Activated T-helper 1 cell treated with Interleukin-2 at 50 U/mL for 16 hours (primary cell): ENCODE results near the gene ITPR1.

Source experiments
- DNase-seq: peaks from one replicate; pipeline ENCODE4 v3.0.0-alpha.2; 2020; ENCODE audit warnings: low read depth

Gene ITPR1

DNA sequence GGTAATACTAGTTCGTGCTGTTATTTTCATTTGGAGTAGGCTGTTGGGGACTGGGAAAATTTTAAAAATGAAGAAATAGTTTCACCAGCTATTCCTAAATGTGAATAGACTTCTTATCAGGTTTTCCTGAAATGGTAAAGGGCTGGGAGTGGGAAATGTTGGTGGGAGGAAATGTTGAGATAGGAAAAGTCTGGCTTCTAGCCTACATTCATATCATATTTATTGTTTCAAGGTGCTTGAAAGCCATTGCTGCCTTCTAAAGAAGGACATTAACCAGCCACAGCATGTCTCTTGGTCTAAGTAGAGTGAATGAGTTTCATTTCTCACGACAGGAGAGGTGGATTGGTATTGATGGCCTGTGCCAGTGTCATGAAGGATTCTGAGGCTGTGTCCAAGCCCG is 288.9 kb downstream of the ITPR1 start:
- no peak for DNase-seq

DNA sequence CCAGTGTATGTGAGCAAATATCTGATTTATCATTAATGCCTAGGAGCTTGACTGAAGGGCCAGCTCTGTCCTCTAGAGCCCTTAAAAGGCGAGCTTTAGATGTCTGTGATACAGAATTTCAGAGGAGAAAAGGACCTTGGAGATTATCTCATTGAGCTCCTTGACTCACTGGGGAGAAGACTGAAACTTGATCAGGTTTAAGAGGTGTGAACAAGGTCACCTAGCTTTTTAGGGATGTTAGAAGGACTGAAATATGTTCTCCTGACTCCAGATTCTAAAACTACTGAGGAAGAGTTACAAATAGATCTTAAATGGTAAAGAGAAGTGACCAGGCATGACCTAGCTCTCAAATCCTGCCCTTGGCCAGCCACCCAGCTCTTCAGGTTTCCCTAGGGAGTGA is 292.4 kb downstream of the ITPR1 start:
- DNase-seq, result no peak

DNA sequence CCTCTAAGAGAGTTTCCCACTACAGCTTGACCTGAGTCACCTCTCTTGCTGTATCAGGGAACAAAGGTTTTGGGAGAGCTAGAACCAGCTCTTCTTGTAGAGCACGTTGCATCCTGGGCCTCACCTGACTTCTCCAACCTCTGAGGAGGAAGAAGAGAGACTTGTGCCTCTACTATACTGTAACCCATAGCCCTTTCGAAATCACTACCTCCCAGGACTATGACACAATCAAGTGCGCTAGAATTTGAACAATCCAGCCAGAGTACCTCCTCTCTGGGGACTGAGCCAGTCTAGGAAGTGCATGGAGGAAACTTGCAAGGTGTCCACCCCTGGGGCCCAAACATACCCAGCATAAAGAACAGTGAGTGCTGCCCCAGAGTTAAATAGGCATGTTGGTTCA is 293.3 kb downstream of the ITPR1 start:
- DNase-seq, result no peak

DNA sequence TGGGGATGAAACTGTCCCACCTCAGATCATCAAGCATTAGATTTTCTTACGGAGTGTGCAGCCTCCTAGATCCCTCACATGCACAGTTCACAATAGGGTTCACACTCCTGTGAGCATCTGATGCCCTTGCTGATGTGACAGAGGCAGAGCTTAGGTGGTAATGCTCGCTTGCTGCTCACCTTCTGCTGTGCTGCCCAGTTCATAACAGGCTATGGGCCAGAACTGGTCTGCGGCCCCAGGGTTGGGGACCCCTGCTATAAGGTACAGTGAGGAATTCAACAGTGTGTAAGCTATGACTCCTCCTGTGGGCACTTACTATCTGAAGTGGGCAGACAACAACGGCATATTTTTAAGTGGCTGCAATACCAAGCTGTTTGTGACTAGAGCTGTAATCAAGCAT is 298.2 kb downstream of the ITPR1 start:
- DNase-seq, result no peak

DNA sequence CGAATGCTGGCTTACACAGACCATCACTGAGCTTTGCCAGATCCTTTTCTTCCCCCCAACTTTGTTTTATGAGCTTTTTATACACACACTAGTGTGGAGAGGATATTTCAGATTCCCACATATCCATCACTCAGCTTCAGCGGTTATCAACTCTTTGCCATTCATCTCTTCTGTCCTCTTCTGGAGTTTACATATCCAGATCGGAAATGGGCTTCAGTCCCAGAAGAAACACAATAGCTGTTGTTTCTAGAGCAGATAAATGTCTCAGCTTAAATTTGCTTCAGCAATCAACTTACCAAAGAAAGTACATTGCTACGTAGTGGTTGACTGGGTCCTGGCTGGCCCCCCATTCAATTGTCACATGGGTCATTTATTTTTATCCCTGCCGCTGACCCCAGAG is 300.2 kb downstream of the ITPR1 start:
- no peak for DNase-seq

DNA sequence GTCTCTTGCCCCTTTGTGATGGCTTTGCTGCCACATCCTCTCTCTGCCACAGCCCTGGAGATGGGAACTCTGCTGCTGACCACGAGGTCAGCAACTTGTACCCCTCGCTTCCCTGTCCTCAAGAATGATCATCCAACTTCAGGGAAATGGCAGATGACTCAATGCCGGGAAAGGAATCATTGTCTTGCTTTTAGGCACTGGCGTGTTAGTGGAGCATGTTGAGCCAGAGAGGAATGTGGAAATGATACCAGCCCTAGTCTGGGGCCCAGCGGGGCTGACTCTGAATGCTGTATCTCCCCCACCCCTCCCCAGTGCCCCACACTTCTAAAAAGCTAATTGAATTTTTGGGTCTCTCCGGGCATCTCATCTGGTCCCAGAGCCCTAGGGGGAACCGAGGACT is 301.2 kb downstream of the ITPR1 start:
- no peak for DNase-seq

DNA sequence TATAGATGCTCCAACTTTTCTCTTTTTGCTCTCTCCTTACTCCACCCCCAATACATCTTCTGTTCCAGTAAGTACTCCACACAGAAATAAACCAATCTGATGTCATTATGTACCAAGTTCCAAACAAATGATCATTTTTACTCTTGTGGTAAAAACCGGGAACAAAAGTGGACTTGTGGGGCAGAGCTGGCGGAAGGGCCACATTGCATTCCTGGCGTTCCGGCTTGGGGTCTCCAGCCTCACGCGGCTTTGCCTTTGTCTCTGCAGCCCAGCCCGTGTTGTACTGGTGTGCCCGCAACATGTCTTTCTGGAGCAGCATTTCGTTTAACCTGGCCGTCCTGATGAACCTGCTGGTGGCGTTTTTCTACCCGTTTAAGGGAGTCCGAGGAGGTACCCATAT is 301.6 kb downstream of the ITPR1 start:
- DNase-seq, result no peak

DNA sequence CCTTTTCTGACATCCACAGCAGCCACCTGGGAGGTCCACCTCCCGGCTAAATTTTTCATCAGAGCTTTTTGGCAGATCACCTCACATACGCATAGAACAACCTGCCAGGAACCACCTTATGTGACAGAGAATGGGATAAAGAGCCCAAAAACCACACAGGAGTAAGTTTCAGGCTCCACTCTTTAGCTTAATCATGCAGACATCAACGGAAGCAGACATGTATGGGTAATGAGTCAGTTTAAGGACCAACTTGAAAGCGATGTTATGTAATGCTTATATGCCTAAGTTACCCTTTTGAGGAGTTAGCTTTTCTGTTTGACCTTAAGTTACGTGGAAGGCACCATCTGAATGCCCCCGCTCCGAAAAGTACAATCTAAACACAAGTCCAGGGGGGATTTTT is 302.8 kb downstream of the ITPR1 start:
- no peak for DNase-seq

- no peak for DNase-seq
Observed at GRCh38 chr3:4797201-4797705, 304.1 kb downstream of the ITPR1 start.

DNA sequence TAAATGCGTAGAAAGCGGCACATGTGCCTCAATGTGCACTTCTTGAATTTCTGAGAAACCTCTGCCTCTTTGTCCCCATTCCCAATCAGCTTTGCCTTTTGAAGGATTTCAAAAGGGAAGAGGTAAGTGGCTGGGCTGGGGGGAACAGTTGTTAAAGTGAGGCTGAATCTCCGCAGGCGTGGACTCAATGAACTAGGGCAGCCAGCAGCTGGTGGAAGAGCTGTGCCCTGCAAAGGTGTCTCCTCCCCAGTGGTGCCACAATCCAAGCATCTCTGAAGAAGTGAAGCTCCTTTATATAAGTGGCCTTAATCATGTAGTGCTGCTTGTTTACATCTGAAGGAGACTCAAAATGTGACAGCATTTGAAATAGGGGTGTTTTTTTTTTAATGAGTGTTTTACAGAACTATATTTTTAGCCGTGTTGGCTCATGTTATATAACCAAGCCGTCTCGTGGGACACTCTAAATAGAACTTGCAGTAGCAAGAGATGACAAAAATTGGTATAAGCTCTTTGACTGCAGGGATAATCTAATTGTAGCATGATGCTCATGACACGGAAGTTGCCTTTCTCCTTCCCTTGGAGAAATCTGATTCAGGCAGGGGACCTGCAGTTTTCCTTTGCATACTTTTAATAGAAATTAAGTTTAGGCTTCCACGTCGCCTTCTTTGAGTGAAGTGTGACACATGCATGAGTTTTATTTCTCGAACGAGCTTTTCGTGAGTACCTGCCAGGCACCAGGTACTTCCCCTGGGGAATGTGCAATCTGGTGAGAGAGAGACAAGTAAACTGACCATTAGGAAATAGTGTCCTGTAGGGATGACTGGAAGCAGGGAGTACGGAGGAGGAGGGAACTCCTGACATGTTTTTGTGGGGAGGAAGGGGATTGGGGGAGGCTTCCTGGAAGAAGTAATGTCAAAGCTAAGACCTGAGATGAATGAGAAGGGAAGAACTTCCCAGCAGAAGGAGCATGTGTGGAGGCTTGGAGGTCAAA is 306.4 kb downstream of the ITPR1 start:
- no peak for DNase-seq

DNA sequence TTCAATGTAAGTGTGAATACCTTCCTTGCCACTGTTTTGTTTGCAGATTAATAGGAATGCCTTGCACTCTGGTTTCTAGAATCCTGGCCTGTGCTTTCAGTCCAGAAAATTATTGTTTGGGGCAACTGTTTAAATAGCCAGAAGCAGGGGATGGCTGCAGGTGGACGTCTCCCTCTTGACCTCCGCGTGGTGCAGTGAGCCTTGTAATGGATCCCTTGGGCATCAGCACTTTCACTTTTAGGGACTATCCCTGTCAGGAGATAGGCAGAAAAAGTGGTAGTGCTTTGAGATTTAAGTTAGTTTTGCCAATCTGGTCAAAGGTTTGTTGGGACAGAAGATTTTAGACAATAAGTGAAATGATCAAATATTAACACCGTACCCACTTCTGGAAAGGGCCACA is 307.4 kb downstream of the ITPR1 start:
- no peak for DNase-seq

GRCh38 chr3:4801892-4802291 is 308.7 kb downstream of the ITPR1 start:
- no peak for DNase-seq

- no peak for DNase-seq
Observed at GRCh38 chr3:4802903-4803302, 309.8 kb downstream of the ITPR1 start.

DNA sequence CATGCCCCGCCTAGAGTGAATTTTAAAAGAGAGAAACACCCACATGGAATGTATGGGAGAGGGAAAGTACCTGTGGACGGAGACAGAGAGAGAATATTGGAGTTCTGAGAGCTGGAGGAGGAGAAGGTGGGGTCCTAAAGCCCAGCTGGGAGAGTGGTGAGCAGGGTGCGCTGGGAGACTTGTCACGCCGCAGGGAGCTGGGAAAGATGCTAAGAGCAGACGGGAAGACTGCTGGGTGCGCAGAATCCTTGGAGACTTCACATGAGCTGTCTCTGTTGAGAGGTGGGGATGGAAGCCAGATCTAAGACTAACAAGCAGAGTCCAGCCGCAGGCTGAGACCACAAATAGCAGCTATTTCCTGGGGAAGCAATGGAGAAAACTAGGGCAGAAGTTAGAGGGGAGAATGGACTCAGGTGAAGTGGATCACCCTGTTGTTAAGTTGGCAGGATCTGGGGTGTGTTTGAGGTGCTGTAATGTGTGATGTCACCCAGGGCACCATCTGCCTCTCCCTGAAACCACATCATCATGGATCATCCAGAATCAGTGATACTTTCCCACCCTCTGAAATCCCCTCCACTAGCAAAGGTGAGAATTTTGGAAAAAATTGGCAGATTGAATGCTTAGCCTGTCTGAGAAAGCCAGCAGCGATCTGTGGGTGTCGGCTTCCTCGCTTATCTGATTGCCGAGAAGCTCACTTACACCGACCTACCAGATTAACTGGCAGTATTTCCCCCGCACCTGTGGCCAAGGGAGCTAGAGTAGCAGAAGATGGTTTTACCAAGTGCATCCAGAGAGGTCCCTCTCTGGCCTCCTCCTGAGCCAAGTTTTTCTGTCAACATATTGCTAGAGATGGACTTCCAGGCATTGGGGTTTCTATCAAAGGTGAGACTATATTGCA is 311.3 kb downstream of the ITPR1 start:
- no peak for DNase-seq

- DNase-seq, result no peak
Observed at GRCh38 chr3:4805662-4806061, 312.5 kb downstream of the ITPR1 start.

DNA sequence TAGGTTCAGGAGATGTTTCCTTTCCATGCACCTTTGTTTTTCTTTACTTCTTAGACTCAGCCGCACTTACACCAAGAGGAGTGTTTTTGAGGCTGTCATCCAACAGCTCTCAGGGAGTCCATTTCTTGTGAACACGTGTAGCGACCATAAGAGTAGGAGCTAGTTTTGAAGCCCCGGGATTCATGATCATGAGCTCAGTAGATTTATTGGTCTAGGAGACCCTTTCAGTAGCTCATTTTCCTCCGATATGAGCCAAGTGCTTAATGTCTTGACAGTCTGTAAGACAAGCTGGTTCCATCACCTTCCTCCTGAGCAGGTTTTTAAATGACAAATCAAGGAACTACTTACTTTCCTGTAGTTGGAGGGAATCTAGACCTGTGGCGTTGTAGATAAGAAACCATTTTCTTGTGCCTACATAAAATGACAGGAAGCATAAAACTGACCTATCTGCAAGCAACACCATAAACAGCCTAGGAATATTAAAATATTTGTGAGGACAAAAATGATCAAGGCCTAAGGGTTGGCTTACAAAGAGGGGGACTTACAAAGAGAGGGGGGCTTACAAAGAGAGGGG is 313.5 kb downstream of the ITPR1 start:
- no peak for DNase-seq

GRCh38 chr3:4807381-4808280 is 314.5 kb downstream of the ITPR1 start:
- DNase-seq, result no peak

DNA sequence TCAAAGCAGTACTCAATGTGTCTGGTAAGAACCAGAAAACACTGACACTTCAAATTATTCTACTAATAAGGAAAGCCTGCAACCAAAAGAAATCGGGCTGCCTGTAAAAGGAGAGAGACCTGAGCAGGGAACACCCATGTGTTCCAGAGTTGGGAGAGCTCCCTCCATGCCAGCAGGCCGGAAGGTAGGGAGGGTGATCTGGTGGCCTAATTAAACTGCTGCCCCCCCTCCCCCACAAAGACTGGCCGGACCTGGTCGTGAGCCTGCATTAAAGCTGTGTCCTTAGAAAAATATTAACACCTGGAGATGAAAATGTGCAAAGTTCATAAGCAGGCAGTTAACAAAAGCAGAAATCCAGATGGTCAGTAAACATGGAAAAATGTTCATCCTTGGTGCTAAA is 315.5 kb downstream of the ITPR1 start:
- DNase-seq, result no peak

DNA sequence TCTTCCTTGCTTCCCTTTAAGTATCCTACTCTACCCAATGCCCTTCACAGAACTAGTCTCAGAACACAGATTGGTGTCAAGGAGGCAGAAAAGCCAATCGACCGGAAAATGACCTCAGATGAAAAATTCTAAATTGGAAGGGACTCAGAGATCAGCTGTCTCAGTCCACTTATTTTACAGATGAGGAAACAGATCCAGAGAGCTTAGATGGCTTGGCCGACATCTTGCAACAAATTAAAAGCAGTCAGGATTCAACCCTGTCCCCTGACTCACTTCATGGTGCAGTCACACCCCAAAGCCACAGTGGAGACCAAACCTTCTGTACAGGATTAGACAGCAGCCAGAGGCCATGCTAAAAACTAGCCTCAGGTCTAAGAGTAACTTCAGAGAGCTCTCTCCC is 316.8 kb downstream of the ITPR1 start:
- DNase-seq, result no peak

DNA sequence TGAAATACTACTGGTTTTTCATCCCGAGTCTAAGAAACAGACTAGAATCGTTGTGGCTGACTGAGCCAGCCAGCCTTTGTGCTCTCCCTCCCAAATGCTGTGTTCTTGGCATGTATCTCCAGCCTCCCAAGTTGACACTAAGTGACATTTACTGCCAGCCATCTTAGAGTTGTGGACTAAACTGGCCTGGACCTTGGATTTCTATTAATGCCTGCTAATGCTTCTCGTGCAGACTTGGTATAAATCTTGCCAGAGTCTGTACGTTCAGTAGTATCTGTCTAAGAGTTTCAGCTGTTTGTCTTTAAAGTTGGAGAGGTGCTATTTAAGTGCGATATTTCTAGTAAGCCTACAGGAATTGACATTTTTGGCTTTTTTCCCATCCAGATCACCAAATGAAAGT is 319.4 kb downstream of the ITPR1 start:
- no peak for DNase-seq

GRCh38 chr3:4813909-4814304 is 320.8 kb downstream of the ITPR1 start:
- DNase-seq, result no peak
